Endothelial cell (in vitro differentiated cells): ENCODE data around the gene APEH. TPM values are rescaled to one million over a fixed set of nuclear protein-coding genes. Genes with fewer than 3 reads are reported as not detected.
A peak's percentile ranks its signal among the peaks of the same experiment; 100 is the strongest.

ENCODE experiments used
- DNase-seq: peaks from one replicate; pipeline ENCODE4 v3.0.0; 2021; ENCODE audit warnings: low spot score
- H3K27ac Mint-ChIP-seq: one replicate; pipeline ENCODE4 v1.8.0; 2021; ENCODE audit warnings: mixed read lengths, inconsistent platforms; ENCODE audit not compliant: unreplicated experiment
- H3K27me3 Mint-ChIP-seq: one replicate; pipeline ENCODE4 v1.8.0; 2021; ENCODE audit warnings: mild to moderate bottlenecking, moderate library complexity, mixed read lengths, inconsistent platforms; ENCODE audit not compliant: unreplicated experiment
- H3K36me3 Mint-ChIP-seq: one replicate; pipeline ENCODE4 v1.8.0; 2021; ENCODE audit warnings: mild to moderate bottlenecking, low read depth, mixed read lengths, inconsistent platforms; ENCODE audit not compliant: unreplicated experiment
- H3K4me1 Mint-ChIP-seq: one replicate; pipeline ENCODE4 v1.8.0; 2021; ENCODE audit warnings: mild to moderate bottlenecking, mixed read lengths, inconsistent platforms; ENCODE audit not compliant: unreplicated experiment
- H3K4me3 Mint-ChIP-seq: one replicate; pipeline ENCODE4 v1.8.0; 2021; ENCODE audit warnings: mild to moderate bottlenecking, mixed read lengths, inconsistent platforms; ENCODE audit not compliant: unreplicated experiment
- H3K9me3 Mint-ChIP-seq: one replicate; pipeline ENCODE4 v1.8.0; 2021; ENCODE audit warnings: mixed read lengths, inconsistent platforms; ENCODE audit not compliant: unreplicated experiment
- total RNA-seq: library from RNA; stranded (reverse); fragmentation: NEBNext Ultra II Directional; extraction: Animal tissue kit (Norgen Biotek cat#: 25700); gene quantifications from one replicate; pipeline ENCODE4 v1.2.1, GENCODE V29; 2021; ENCODE audit not compliant: unreplicated experiment
- TF ChIP-seq, protein P1 (sequence below): fragments of 200-600 bp; sonication (generic); IDR thresholded peaks from one replicate; pipeline ENCODE4 v1.5.0; 2021; ENCODE audit warnings: antibody characterized with exemption; ENCODE audit not compliant: unreplicated experiment

The APEH gene
- total RNA-seq, 1 donor from 2014 or later = 71.1 TPM

- Mint-ChIP-seq H3K36me3 (peaks cover 7% of the 10 kb centered on the region), H3K27me3 (peaks cover 9% of the 10 kb centered on the region), H3K9me3 (no peaks in the 10 kb centered on the region), H3K4me3 (no peak overlapping the region), H3K4me1 (peaks cover 21% of the 10 kb centered on the region), H3K27ac (no peak overlapping the region)
- TF ChIP-seq, protein P1, sequence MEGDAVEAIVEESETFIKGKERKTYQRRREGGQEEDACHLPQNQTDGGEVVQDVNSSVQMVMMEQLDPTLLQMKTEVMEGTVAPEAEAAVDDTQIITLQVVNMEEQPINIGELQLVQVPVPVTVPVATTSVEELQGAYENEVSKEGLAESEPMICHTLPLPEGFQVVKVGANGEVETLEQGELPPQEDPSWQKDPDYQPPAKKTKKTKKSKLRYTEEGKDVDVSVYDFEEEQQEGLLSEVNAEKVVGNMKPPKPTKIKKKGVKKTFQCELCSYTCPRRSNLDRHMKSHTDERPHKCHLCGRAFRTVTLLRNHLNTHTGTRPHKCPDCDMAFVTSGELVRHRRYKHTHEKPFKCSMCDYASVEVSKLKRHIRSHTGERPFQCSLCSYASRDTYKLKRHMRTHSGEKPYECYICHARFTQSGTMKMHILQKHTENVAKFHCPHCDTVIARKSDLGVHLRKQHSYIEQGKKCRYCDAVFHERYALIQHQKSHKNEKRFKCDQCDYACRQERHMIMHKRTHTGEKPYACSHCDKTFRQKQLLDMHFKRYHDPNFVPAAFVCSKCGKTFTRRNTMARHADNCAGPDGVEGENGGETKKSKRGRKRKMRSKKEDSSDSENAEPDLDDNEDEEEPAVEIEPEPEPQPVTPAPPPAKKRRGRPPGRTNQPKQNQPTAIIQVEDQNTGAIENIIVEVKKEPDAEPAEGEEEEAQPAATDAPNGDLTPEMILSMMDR = no peak
- no peak for DNase-seq
These were observed 28.5 kb downstream of the APEH start for GRCh38 chr3:49702672-49703071.

GRCh38 chr3:49703443-49703927 lies 29.3 kb downstream of the APEH start:
- Mint-ChIP-seq H3K27ac (peak overlapping the region; percentile 74), H3K4me3 (no peak overlapping the region), H3K9me3 (no peaks in the 10 kb centered on the region), H3K36me3 (peaks cover 7% of the 10 kb centered on the region), H3K27me3 (peaks cover 9% of the 10 kb centered on the region), H3K4me1 (peaks cover 26% of the 10 kb centered on the region)
- TF ChIP-seq, protein P1 = peak; percentile 79
- DNase-seq = peak; percentile 71

DNA sequence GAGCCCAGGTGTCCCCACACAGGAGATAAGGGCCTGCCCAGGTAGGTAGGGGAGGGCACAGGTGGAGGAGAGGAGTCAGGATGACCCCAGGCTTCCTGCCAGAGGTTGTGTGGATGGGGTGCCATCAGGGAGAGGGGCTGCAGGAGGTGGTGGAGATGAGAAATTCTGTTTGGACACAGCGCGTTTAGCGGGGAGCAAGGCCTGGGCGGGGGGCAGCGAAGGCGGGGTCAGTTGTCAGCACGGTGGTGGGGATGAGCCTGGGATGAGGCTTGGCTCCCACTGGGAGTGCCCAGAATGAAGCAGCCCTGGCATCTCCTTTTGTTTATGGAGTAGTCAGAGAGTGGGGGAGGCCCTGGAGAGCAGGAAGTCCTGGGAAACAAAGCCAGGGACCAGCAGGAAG lies 29.8 kb downstream of the APEH start:
- H3K27ac Mint-ChIP-seq = peak overlapping the region; percentile 74
- H3K27me3 Mint-ChIP-seq = peaks cover 9% of the 10 kb centered on the region
- peak overlapping the region; percentile 51 for H3K4me3 Mint-ChIP-seq
- TF ChIP-seq, protein P1 = no peak
- H3K9me3 Mint-ChIP-seq = no peaks in the 10 kb centered on the region
- no peak for DNase-seq
- peaks cover 26% of the 10 kb centered on the region for H3K4me1 Mint-ChIP-seq
- H3K36me3 Mint-ChIP-seq = peaks cover 7% of the 10 kb centered on the region

DNA sequence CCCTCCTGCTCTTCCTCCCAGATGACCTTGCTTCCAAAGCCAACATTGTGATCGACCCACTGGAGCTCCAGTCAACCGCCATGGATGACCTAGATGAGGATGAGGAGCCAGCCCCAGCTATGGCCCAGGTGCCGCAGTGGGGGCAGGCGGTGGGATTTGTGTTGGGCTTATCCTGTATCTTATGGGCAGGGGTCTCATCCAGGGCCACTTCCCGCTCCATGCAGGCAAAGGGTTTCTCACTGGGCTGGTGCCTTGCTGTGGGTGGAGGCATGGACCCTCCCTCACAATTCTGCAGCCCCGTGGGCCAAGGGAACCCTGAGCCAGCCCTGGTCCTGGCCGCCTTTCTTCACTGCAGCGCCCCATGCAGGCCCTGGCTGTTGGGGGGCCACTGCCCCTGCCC lies 30.5 kb downstream of the APEH start:
- peaks cover 26% of the 10 kb centered on the region for H3K4me1 Mint-ChIP-seq
- peaks cover 9% of the 10 kb centered on the region for H3K27me3 Mint-ChIP-seq
- H3K9me3 Mint-ChIP-seq = no peaks in the 10 kb centered on the region
- TF ChIP-seq, protein P1 = no peak
- peaks cover 7% of the 10 kb centered on the region for H3K36me3 Mint-ChIP-seq
- peak overlapping the region; percentile 74 for H3K27ac Mint-ChIP-seq
- DNase-seq = no peak
- no peak overlapping the region for H3K4me3 Mint-ChIP-seq

- DNase-seq = no peak
- peaks cover 26% of the 10 kb centered on the region for H3K4me1 Mint-ChIP-seq
- no peak overlapping the region for H3K4me3 Mint-ChIP-seq
- H3K27ac Mint-ChIP-seq = no peak overlapping the region
- H3K9me3 Mint-ChIP-seq = no peaks in the 10 kb centered on the region
- peaks cover 9% of the 10 kb centered on the region for H3K27me3 Mint-ChIP-seq
- H3K36me3 Mint-ChIP-seq = peaks cover 7% of the 10 kb centered on the region
- TF ChIP-seq, protein P1 = no peak
These were observed 31.3 kb downstream of the APEH start for GRCh38 chr3:49705390-49705960.
